Measurements from ENCODE around the gene MBNL1.

- TF ChIP-seq POLR2A (IDR thresholded peaks at IDR 0.05; ENCODE audit: low read depth, low read length) (no peak), MAFK (IDR thresholded peaks at IDR 0.05; ENCODE audit: low read depth, low read length) (no peak), RAD21 (IDR thresholded peaks at IDR 0.05; ENCODE audit: low read length) (no peak), SMC3 (IDR thresholded peaks at IDR 0.05; ENCODE audit: low read depth, low read length) (no peak), MAZ (IDR thresholded peaks at IDR 0.05; ENCODE audit: borderline replicate concordance, low read depth, low read length) (no peak), BHLHE40 (IDR thresholded peaks at IDR 0.05; ENCODE audit: low read depth, low read length) (no peak), RCOR1 (IDR thresholded peaks at IDR 0.05; ENCODE audit: insufficient replicate concordance, low read length) (no peak), MXI1 (IDR thresholded peaks at IDR 0.05; ENCODE audit: borderline replicate concordance, low read depth, low read length) (no peak), CEBPB (IDR thresholded peaks at IDR 0.05; ENCODE audit: low read depth, low read length) (no peak)
- TF ChIP-seq, protein P1, sequence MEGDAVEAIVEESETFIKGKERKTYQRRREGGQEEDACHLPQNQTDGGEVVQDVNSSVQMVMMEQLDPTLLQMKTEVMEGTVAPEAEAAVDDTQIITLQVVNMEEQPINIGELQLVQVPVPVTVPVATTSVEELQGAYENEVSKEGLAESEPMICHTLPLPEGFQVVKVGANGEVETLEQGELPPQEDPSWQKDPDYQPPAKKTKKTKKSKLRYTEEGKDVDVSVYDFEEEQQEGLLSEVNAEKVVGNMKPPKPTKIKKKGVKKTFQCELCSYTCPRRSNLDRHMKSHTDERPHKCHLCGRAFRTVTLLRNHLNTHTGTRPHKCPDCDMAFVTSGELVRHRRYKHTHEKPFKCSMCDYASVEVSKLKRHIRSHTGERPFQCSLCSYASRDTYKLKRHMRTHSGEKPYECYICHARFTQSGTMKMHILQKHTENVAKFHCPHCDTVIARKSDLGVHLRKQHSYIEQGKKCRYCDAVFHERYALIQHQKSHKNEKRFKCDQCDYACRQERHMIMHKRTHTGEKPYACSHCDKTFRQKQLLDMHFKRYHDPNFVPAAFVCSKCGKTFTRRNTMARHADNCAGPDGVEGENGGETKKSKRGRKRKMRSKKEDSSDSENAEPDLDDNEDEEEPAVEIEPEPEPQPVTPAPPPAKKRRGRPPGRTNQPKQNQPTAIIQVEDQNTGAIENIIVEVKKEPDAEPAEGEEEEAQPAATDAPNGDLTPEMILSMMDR (conservative IDR thresholded peaks at IDR 0.05; ENCODE audit: low read depth, low read length) = no peak
- TF ChIP-seq, protein P2, sequence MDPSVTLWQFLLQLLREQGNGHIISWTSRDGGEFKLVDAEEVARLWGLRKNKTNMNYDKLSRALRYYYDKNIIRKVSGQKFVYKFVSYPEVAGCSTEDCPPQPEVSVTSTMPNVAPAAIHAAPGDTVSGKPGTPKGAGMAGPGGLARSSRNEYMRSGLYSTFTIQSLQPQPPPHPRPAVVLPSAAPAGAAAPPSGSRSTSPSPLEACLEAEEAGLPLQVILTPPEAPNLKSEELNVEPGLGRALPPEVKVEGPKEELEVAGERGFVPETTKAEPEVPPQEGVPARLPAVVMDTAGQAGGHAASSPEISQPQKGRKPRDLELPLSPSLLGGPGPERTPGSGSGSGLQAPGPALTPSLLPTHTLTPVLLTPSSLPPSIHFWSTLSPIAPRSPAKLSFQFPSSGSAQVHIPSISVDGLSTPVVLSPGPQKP (IDR thresholded peaks at IDR 0.05; ENCODE audit: borderline replicate concordance, low read depth, low read length) = no peak
- TF ChIP-seq, protein P3, sequence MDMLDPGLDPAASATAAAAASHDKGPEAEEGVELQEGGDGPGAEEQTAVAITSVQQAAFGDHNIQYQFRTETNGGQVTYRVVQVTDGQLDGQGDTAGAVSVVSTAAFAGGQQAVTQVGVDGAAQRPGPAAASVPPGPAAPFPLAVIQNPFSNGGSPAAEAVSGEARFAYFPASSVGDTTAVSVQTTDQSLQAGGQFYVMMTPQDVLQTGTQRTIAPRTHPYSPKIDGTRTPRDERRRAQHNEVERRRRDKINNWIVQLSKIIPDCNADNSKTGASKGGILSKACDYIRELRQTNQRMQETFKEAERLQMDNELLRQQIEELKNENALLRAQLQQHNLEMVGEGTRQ (IDR thresholded peaks at IDR 0.05; ENCODE audit: low read depth, low read length) = no peak
Measured at GRCh38 chr3:152257563-152258035, 11.1 kb upstream of the MBNL1 start.
